GM19468 (cell line): ENCODE data around the gene ITGA6.

Experiments used
- ATAC-seq: cut with Tn5 transposase; IDR thresholded peaks from one replicate; pipeline ENCODE4 v1.9.1; 2021; ENCODE audit warnings: mild to moderate bottlenecking, moderate library complexity, moderate number of reproducible peaks; ENCODE audit not compliant: unreplicated experiment; ENCODE audit errors: extremely low read depth

Gene ITGA6

GRCh38 chr2:172438741-172439508 lies 11.5 kb downstream of the ITGA6 start:
- no peak for ATAC-seq

DNA sequence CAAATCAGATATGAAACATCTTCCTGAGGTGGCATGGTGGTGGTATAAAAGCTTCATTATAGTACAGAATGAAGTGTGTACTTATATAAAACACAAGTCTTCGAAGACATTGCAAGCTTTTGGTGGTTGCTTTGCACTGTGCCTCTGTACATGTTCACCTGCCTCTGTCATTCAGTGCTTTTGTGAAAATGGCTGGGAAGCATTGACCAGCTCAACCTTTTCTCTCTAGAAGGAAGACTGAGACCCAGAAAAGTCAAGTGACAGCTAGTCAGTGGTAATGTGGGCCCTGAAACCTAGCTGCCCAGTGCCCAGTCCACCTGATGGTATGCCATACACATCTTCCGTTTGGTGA lies 12.1 kb downstream of the ITGA6 start:
- no peak for ATAC-seq

DNA sequence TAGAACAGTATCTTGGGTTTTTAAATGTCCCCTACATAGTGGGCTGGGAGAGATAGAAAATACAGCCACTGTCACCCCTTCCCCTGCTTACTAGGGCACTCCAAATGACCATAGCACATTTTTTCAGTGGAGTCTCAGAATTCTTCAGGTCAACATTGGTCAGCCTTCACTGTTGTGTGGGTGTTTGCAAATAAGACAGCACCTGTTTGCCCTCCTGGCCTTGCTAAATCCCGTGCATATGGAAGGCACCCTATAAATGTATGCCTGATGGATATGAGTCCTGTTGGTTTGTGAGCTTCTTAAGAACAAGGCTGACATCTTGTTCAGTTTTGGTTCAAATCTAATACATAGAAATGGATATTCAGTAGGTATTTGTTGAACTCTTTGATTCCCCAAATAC lies 12.5 kb downstream of the ITGA6 start:
- ATAC-seq, result no peak

- no peak for ATAC-seq
These were observed 13.4 kb downstream of the ITGA6 start for GRCh38 chr2:172440795-172441194.

GRCh38 chr2:172442072-172442895 lies 14.9 kb downstream of the ITGA6 start:
- ATAC-seq, result no peak

DNA sequence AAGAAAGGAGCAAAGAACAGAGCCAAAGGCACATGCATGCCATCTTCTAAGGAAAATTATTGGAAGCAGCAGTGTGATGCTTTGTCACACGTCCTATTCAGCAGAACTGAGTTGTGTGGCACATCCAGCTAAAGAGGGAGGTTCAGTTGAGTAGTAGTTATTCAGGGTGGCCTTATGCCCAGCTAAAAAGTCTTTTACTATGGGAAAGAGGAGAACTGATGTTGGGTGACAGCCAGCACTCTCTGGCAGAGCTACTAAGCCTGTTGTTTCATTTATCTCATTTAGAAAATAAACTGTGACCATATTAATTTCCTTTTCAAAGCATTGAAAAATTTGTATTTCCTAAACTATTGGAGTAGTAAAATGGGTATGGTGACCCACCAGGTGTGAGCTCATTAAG lies 18.5 kb downstream of the ITGA6 start:
- no peak for ATAC-seq

- ATAC-seq, result no peak
These were observed 19.2 kb downstream of the ITGA6 start for GRCh38 chr2:172446474-172447063.

GRCh38 chr2:172447811-172448493 lies 20.6 kb downstream of the ITGA6 start:
- ATAC-seq, result no peak

DNA sequence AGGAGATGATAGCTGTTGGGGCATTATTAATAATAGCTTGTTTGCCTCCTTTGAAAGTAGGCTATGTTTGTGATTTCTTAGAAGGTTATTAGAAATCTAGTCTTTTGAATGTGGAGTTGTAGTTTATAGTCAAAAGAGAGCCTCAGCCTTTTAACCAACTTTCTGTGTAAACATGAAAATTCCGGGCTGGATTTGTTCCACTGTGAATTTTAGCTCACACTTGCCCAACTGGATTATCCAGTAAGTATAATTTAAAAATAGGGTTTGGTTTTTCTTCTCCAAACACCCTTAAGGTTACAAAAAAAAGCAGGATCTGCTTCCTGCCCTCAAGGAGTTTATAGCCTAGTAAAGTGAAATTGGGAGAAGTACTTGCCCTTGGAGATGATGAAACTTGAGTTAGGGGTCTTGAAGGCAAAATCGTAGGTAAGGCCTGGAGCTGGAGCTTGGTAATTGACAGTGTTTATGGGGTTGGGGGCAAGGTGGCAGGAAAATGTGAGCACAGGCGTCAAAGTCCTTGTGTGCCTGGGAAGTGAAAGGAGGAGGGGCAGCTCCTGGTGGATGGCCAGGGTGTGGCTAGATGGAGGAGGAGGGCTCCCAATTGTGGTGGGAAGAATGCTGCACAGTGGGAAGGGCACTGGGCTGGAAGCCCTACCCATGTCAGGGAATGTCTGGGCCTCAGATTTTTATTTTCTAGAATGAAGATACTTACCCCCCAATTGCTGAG lies 21.3 kb downstream of the ITGA6 start:
- no peak for ATAC-seq

- ATAC-seq, result no peak
These were observed 22.6 kb downstream of the ITGA6 start for GRCh38 chr2:172449911-172450550.

DNA sequence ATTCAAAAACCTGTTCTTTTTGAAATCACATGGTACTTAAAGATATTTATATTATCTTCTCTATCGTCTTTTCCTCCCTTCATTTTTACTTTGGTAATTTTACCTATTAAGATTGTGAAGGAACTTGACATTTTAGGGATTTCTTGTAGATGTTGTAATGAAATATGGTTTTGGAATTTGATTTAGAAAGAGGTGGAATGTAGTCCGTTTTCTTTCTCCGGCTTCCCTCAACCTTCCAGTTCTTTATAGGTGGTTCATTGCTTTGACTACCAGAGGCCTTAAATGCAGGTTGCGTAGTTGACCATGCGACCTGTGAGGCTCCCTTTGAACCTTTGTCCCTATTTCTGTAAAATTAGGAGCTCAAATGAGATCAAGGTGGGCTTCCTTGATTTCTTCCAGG lies 24.5 kb downstream of the ITGA6 start:
- ATAC-seq, result no peak

- no peak for ATAC-seq
These were observed 25.5 kb downstream of the ITGA6 start for GRCh38 chr2:172452845-172453244.

- no peak for ATAC-seq
These were observed 27.2 kb downstream of the ITGA6 start for GRCh38 chr2:172454404-172455120.

GRCh38 chr2:172455121-172455515 lies 27.7 kb downstream of the ITGA6 start:
- no peak for ATAC-seq

GRCh38 chr2:172456002-172456401 lies 28.6 kb downstream of the ITGA6 start:
- no peak for ATAC-seq

- ATAC-seq, result no peak
These were observed 30.1 kb downstream of the ITGA6 start for GRCh38 chr2:172457536-172457935.

DNA sequence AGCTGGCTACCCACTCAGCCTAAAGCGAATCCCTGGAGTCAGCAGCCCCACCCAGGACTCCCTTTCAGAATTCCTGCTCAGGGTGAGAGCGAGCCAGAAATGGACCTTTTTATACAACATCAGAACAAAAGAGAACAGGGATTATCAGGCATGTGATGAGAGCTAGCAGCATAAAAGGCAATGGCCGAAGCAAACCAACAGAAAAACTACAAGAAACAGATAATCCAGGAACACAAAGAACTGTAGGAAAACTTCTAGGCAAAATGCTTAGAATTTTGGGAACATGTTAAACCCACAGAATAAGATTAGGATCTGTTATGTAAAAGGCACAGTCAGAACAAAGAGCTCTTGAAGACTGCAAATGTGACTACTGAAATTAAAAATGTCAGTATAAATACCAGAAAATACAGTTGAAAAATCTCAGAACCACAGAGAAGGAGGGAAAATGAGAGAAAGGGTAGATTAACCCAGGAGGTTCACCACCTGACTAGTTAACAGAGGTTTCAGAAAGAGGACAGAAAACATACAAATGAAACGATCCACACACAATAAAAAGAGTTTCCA lies 31.3 kb downstream of the ITGA6 start:
- ATAC-seq, result no peak

DNA sequence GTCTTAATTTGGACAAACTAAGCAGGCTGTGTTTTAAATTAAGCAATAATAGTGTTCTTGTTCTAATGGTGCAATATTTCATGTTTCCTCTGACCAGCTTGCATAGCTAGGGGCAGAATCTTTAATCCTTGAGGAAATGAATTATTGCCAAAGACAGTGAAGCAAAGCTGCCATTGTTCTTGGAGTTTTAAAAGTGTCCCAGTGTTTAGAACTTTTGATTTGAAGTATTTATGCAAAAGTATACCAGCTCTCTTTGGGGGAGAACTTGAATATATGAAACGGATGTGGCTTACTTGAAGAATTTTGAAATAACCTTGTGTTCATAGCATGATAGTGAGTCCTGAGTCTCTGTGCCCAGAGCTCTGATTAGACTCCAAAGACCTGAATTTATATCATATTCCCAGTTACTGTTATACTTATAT lies 33.4 kb downstream of the ITGA6 start:
- no peak for ATAC-seq
